Activated T-helper 1 cell treated with anti-CD3 and anti-CD28 coated beads, Interleukin-12 subunit alpha, Interleukin-12 subunit beta, Interleukin-2, Interleukin-4 antibody, amounts not matched to agents 30 ng/mL and 10 ng/mL and 1 ng/mL, durations not matched to agents 14 hours and 24 hours and 36 hours (primary cell): ENCODE results near the gene CD52. TPM values are rescaled to one million over a fixed set of nuclear protein-coding genes. Genes with fewer than 3 reads are reported as not detected.

Experiments
- DNase-seq: peaks from one replicate; pipeline ENCODE4 v3.0.0; 2021; ENCODE audit warnings: low spot score
- H3K27ac Mint-ChIP-seq: one replicate; pipeline ENCODE4 v1.8.0; 2021; ENCODE audit warnings: mild to moderate bottlenecking, mixed read lengths
- H3K27me3 Mint-ChIP-seq: one replicate; pipeline ENCODE4 v1.8.0; 2022; ENCODE audit warnings: mild to moderate bottlenecking, moderate library complexity, mixed read lengths; ENCODE audit not compliant: insufficient read depth
- H3K36me3 Mint-ChIP-seq: one replicate; pipeline ENCODE4 v1.8.0; 2021; ENCODE audit warnings: low read depth, mixed read lengths
- H3K4me1 Mint-ChIP-seq: one replicate; pipeline ENCODE4 v1.8.0; 2021; ENCODE audit warnings: low read depth, mixed read lengths
- H3K4me3 Mint-ChIP-seq: one replicate; pipeline ENCODE4 v1.8.0; 2021; ENCODE audit warnings: mild to moderate bottlenecking, moderate library complexity, mixed read lengths
- H3K9me3 Mint-ChIP-seq: one replicate; pipeline ENCODE4 v1.8.0; 2021; ENCODE audit warnings: mixed read lengths
- intact Hi-C: fragments of 100-400 bp; cut with micrococcal nuclease; formaldehyde crosslinking; loops from one replicate; pipeline ENCODE4 v1.15.1; 2024
- total RNA-seq: library from RNA; stranded (reverse); gene quantifications from 2 replicates; pipeline ENCODE4 v1.2.3, GENCODE V29; 2022

CD52 gene
- total RNA-seq, 1 donor from 2014 or later, result 394 TPM

GRCh38 chr1:26350343-26350700 is 32.6 kb downstream of the CD52 start:
- Mint-ChIP-seq H3K4me3 (no peak overlapping the region), H3K27me3 (peaks cover 5% of the 10 kb centered on the region), H3K27ac (no peak overlapping the region), H3K9me3 (no peaks in the 10 kb centered on the region), H3K4me1 (no peaks in the 10 kb centered on the region), H3K36me3 (no peaks in the 10 kb centered on the region)
- intact Hi-C loops, result no loop called here
- DNase-seq, result no peak

DNA sequence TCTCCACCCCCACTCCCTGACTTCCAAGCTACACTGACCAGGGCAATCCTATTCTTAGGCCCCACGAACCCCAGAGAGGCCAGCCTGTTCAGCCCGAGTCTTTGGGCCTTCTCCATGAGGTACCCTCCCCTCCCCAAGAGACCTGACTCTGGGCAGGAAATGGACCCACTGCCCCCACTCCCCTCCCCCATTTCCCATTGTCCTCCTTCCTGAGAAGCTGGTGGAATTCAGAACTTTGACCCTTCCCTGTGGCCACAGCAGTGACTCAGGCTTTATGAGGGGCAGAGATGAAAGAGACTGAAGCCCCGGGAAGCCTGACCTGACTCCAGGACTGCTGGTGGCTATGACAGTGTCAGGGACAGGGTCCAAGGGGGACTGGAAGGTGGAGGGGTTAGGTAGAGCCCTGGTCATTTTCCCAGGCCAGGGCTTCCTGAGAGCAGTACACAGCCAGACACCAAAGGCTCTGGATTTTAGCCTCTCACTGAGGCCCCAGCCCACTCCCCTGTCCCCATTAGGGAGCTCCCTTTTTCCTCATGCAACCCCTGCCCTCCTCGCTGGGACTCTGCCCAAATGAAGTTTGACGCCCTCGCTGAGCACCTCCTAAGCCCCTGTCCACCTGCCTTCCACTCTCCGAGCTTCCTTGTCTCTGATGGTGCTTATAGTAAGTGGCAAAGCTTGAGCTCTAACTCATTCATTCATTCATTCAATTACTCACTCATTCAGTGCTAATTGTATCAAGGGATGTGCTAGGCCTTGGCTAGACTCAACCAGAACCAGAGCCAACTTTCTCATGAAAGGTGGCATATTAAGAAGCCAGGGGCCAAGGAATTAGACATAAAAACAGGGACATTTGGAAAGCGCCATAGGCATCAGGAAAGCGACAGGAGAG is 33.2 kb downstream of the CD52 start:
- Mint-ChIP-seq H3K4me3 (no peak overlapping the region), H3K27ac (no peak overlapping the region), H3K9me3 (no peaks in the 10 kb centered on the region), H3K4me1 (peaks cover 6% of the 10 kb centered on the region), H3K36me3 (peaks cover 2% of the 10 kb centered on the region), H3K27me3 (peaks cover 5% of the 10 kb centered on the region)
- no peak for DNase-seq
- intact Hi-C loops, result no loop called here

- Mint-ChIP-seq H3K36me3 (peaks cover 2% of the 10 kb centered on the region), H3K27ac (no peak overlapping the region), H3K9me3 (no peaks in the 10 kb centered on the region), H3K4me3 (no peak overlapping the region), H3K4me1 (peaks cover 7% of the 10 kb centered on the region), H3K27me3 (peaks cover 4% of the 10 kb centered on the region)
- no peak for DNase-seq
- intact Hi-C loops, result no loop called here
These were observed 34.0 kb downstream of the CD52 start for GRCh38 chr1:26351590-26352337.

GRCh38 chr1:26352338-26352679 is 34.6 kb downstream of the CD52 start:
- no peak for DNase-seq
- Mint-ChIP-seq H3K27me3 (peaks cover 4% of the 10 kb centered on the region), H3K9me3 (no peaks in the 10 kb centered on the region), H3K36me3 (peaks cover 2% of the 10 kb centered on the region), H3K27ac (no peak overlapping the region), H3K4me1 (peaks cover 7% of the 10 kb centered on the region), H3K4me3 (no peak overlapping the region)
- intact Hi-C loops, result no loop called here

DNA sequence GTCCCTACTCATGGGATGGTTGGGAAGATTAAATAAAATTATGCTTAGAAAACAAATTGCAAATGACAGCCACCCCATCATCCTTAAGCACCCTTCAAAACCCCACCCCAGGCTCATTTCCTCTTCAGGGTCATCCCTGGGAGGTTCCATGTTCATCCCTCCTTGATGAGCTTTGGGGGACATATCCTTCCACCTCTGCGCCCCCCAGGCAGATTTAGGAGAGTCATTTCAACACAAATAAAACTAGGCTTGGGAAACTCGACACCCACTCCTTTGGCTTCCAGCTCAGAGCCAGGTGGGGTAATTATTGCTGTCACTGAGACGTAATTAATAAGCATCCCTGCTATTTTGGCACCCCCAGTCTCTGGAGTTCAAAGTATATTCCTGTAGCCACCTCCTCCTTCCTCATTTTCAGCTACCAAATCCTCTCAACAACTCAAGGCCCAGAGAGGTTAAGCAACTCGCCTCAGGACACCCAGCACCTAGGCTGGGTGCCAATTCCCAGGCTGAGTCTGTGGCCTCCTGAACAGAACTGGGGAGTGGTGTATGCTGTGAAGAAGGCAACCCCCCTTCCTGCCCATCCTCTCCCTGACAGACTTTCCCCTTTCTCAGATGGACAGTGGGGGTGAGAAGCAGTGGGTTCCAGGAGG is 35.6 kb downstream of the CD52 start:
- Mint-ChIP-seq H3K4me1 (peaks cover 13% of the 10 kb centered on the region), H3K27me3 (peaks cover 4% of the 10 kb centered on the region), H3K9me3 (no peaks in the 10 kb centered on the region), H3K36me3 (peaks cover 2% of the 10 kb centered on the region), H3K27ac (no peak overlapping the region), H3K4me3 (no peak overlapping the region)
- DNase-seq, result no peak
- intact Hi-C loops, result no loop called here

- no peak within 1 kb of the TSS for H3K27ac Mint-ChIP-seq
- intact Hi-C loops, result loop anchor here (2.0 kb wide), 1 partner anchor 17 kb away; no protein-coding TSS in a partner anchor
These were observed 36.4 kb downstream of the CD52 start, which contains the start of gene CRYBG2 for GRCh38 chr1:26353976-26354820. CRYBG2 (minus strand) TSS chr1:26354130; CDS start chr1:26346657, 7,473 bp downstream.

GRCh38 chr1:26354972-26355371 is 37.2 kb downstream of the CD52 start:
- no peak for DNase-seq
- H3K36me3 Mint-ChIP-seq, result peaks cover 2% of the 10 kb centered on the region
- H3K27me3 Mint-ChIP-seq, result peaks cover 7% of the 10 kb centered on the region
- H3K4me1 Mint-ChIP-seq, result peaks cover 30% of the 10 kb centered on the region
- no peaks in the 10 kb centered on the region for H3K9me3 Mint-ChIP-seq
- no peak overlapping the region for H3K4me3 Mint-ChIP-seq
- H3K27ac Mint-ChIP-seq, result no peak overlapping the region
- intact Hi-C loops, result loop anchor here (2.0 kb wide), 1 partner anchor 18 kb away; no protein-coding TSS in a partner anchor

More at GRCh38 chr1:26353976-26354820, 36.4 kb downstream of the CD52 start, which contains the start of gene CRYBG2:
- Mint-ChIP-seq H3K4me3 (no peak within 1 kb of the TSS), H3K4me1 (peaks cover 22% of the 10 kb centered on the region), H3K27me3 (peaks cover 7% of the 10 kb centered on the region), H3K9me3 (no peaks in the 10 kb centered on the region), H3K36me3 (peaks cover 2% of the 10 kb centered on the region)
- no peak for DNase-seq

- H3K4me1 Mint-ChIP-seq, result peaks cover 37% of the 10 kb centered on the region
- H3K9me3 Mint-ChIP-seq, result no peaks in the 10 kb centered on the region
- intact Hi-C loops, result no loop called here
- DNase-seq, result no peak
- H3K27ac Mint-ChIP-seq, result no peak overlapping the region
- H3K4me3 Mint-ChIP-seq, result no peak overlapping the region
- H3K27me3 Mint-ChIP-seq, result peaks cover 13% of the 10 kb centered on the region
- peaks cover 3% of the 10 kb centered on the region for H3K36me3 Mint-ChIP-seq
These were observed 38.3 kb downstream of the CD52 start for GRCh38 chr1:26356106-26356505.

DNA sequence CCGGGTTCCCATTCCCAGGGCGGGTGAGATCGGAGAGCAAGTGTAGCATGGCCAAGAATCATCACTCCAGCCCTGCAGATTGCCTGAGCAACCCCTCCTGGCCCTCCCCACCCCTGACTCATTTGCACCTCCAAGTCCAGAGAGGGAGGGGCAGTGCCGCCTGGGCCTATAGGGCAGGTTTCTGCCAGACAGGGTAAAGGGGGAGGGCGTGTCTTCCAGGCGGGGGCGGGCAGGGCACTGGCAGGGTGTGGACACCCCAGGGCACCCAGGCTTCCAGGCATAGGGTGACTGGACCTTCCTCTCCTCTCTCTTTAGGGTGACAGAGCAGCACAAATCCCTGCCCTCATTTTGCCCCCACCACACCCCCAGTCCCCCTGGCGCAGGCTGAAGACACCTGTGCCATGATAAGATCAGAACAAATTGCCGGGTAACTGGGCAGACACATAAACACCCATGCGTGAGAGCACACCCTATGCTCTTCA is 39.4 kb downstream of the CD52 start:
- H3K4me1 Mint-ChIP-seq, result peaks cover 40% of the 10 kb centered on the region
- intact Hi-C loops, result no loop called here
- H3K27ac Mint-ChIP-seq, result no peak overlapping the region
- H3K27me3 Mint-ChIP-seq, result peaks cover 21% of the 10 kb centered on the region
- H3K4me3 Mint-ChIP-seq, result no peak overlapping the region
- H3K36me3 Mint-ChIP-seq, result peaks cover 3% of the 10 kb centered on the region
- H3K9me3 Mint-ChIP-seq, result no peaks in the 10 kb centered on the region
- DNase-seq, result no peak

DNA sequence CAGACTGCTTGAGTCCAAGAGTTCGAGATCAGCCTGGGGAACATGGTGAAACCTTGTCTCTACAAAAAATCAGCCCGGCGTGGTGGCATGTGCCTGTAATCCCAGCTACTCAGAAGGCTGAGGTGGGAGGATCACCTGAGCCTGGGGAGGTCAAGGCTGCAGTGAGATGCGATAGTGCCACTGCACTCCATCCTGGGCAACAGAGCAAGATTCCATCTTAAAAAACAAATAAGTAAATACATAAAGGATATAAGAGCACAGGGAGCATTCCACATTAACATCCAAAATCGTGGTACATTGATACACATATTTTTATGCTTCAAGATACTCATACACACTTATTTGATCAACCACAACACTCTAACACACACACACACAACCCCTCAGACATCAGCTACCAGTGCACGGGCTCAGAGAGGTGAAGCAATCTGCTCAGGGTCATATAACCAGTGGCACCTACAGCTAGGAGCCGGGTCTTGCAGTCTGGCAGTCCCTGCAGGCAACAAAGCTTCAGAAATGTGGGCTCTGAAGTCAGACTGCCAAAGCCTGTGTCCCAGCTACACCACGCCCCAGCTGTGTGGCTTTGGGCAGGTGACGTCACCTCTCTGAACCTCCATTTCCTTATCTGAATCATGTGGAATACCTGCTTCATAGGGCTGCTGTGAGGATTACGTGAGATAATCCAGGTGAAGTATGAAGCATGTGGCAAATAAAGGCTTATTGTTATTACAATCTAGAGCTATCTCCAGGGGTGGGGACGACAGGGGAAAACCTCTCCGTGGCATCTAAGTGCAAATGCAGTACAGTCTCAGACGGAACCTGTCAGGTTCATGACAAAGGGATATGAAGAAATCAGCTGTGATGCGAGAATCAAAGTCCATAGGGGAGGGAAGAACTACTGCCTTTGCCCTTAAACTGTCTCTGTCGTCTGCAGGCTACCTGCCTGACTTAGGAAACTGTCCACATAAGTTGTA is 40.9 kb downstream of the CD52 start:
- Mint-ChIP-seq H3K4me1 (peaks cover 54% of the 10 kb centered on the region), H3K9me3 (no peaks in the 10 kb centered on the region), H3K27me3 (peaks cover 23% of the 10 kb centered on the region), H3K4me3 (peak overlapping the region; percentile 55), H3K36me3 (peaks cover 3% of the 10 kb centered on the region), H3K27ac (peak overlapping the region; percentile 42)
- intact Hi-C loops, result no loop called here
- DNase-seq, result peak; percentile 69
